HFF-Myc (cell line): ENCODE measurements around the gene TUG1.

Experiments used
- DNase-seq: peaks from one replicate; pipeline ENCODE4 v3.0.0-alpha.2; 2011; ENCODE audit warnings: low read depth; ENCODE audit errors: extremely low read depth
- H3K4me3 ChIP-seq: replicated peaks from 2 replicates; pipeline ENCODE4 v1.5.1; 2011; ENCODE audit warnings: low read depth, mild to moderate bottlenecking, control low read depth, low read length
- CTCF ChIP-seq: IDR thresholded peaks from 2 replicates; pipeline ENCODE4 v1.5.1; 2012; ENCODE audit warnings: mild to moderate bottlenecking, low read depth, low read length, control low read depth; ENCODE audit errors: missing control alignments

Gene TUG1

GRCh38 chr22:30946354-30946753 lies 22.7 kb upstream of the TUG1 start:
- no peak for DNase-seq
- TF ChIP-seq CTCF, result no peak
- H3K4me3 ChIP-seq, result no peak overlapping the region

- no peak for TF ChIP-seq CTCF
- DNase-seq, result no peak
- no peak overlapping the region for H3K4me3 ChIP-seq
These were observed 21.8 kb upstream of the TUG1 start for GRCh38 chr22:30947173-30947815.

- H3K4me3 ChIP-seq, result no peak overlapping the region
- DNase-seq, result no peak
- peak; percentile 40 for TF ChIP-seq CTCF
These were observed 21.1 kb upstream of the TUG1 start for GRCh38 chr22:30947816-30948454.

- no peak overlapping the region for H3K4me3 ChIP-seq
- no peak for DNase-seq
- no peak for TF ChIP-seq CTCF
These were observed 20.1 kb upstream of the TUG1 start for GRCh38 chr22:30948930-30949342.

- no peak overlapping the region for H3K4me3 ChIP-seq
- DNase-seq, result no peak
- no peak for TF ChIP-seq CTCF
These were observed 19.0 kb upstream of the TUG1 start for GRCh38 chr22:30949934-30950660.

- no peak overlapping the region for H3K4me3 ChIP-seq
- TF ChIP-seq CTCF, result no peak
- DNase-seq, result no peak
These were observed 15.9 kb upstream of the TUG1 start for GRCh38 chr22:30953206-30953605.
